NCI-H1694 (cell line): ENCODE data around the gene DTD2.
"Not testable (repeated sequence)": the region's sequence is repeated elsewhere in the genome, so short reads cannot be mapped to it uniquely, and the experiment has no call there.

ENCODE experiments used
- DNase-seq: peaks from one replicate; lab custom pipeline; 2025; lab: John Stamatoyannopoulos, UW

The DTD2 gene

GRCh38 chr14:31441273-31442111, 15.8 kb downstream of the DTD2 start:
- DNase-seq, result no peak

- no peak for DNase-seq
Observed at GRCh38 chr14:31440280-31440679, 17.0 kb downstream of the DTD2 start.

GRCh38 chr14:31439561-31439960, 17.7 kb downstream of the DTD2 start:
- no peak for DNase-seq

- DNase-seq, result not testable (repeated sequence)
Observed at GRCh38 chr14:31437045-31437691, 20.1 kb downstream of the DTD2 start.

- DNase-seq, result no peak
Observed at GRCh38 chr14:31435276-31435675, 22.0 kb downstream of the DTD2 start.

GRCh38 chr14:31430634-31431264, 26.6 kb downstream of the DTD2 start:
- DNase-seq, result no peak

GRCh38 chr14:31429791-31430190, 27.5 kb downstream of the DTD2 start:
- DNase-seq, result no peak

GRCh38 chr14:31428011-31428410, 29.3 kb downstream of the DTD2 start:
- no peak for DNase-seq

- no peak for DNase-seq
Observed at GRCh38 chr14:31426663-31427062, 30.6 kb downstream of the DTD2 start.

- no peak for DNase-seq
Observed at GRCh38 chr14:31425905-31426304, 31.4 kb downstream of the DTD2 start.

GRCh38 chr14:31421200-31421599, 36.1 kb downstream of the DTD2 start:
- DNase-seq, result no peak

- peak; percentile 71 for DNase-seq
Observed at GRCh38 chr14:31420319-31421111, 36.8 kb downstream of the DTD2 start, which contains the start of gene HEATR5A. Gene HEATR5A (minus strand): TSS chr14:31420550. CDS start chr14:31402975, 17,575 bp downstream.

- DNase-seq, result no peak
Observed at GRCh38 chr14:31419967-31420318, 37.4 kb downstream of the DTD2 start.

- no peak for DNase-seq
Observed at GRCh38 chr14:31419179-31419966, 37.9 kb downstream of the DTD2 start.

GRCh38 chr14:31418440-31418839, 38.9 kb downstream of the DTD2 start:
- no peak for DNase-seq

- no peak for DNase-seq
Observed at GRCh38 chr14:31414190-31414833, 43.0 kb downstream of the DTD2 start.

- DNase-seq, result no peak
Observed at GRCh38 chr14:31411218-31411727, 46.0 kb downstream of the DTD2 start.

- DNase-seq, result no peak
Observed at GRCh38 chr14:31410048-31410650, 47.2 kb downstream of the DTD2 start.

GRCh38 chr14:31408421-31408820, 48.9 kb downstream of the DTD2 start:
- DNase-seq, result no peak

GRCh38 chr14:31405599-31406232, 51.6 kb downstream of the DTD2 start:
- DNase-seq, result no peak
